HG03354 (cell line): ENCODE measurements around the gene VPS54.
A peak's percentile ranks its signal among the peaks of the same experiment; 100 is the strongest.

ENCODE experiments used
- ATAC-seq: cut with Tn5 transposase; IDR thresholded peaks from one replicate; pipeline ENCODE4 v1.9.1; 2021; ENCODE audit warnings: mild to moderate bottlenecking; ENCODE audit not compliant: unreplicated experiment, poor library complexity, severe bottlenecking

VPS54 gene

DNA sequence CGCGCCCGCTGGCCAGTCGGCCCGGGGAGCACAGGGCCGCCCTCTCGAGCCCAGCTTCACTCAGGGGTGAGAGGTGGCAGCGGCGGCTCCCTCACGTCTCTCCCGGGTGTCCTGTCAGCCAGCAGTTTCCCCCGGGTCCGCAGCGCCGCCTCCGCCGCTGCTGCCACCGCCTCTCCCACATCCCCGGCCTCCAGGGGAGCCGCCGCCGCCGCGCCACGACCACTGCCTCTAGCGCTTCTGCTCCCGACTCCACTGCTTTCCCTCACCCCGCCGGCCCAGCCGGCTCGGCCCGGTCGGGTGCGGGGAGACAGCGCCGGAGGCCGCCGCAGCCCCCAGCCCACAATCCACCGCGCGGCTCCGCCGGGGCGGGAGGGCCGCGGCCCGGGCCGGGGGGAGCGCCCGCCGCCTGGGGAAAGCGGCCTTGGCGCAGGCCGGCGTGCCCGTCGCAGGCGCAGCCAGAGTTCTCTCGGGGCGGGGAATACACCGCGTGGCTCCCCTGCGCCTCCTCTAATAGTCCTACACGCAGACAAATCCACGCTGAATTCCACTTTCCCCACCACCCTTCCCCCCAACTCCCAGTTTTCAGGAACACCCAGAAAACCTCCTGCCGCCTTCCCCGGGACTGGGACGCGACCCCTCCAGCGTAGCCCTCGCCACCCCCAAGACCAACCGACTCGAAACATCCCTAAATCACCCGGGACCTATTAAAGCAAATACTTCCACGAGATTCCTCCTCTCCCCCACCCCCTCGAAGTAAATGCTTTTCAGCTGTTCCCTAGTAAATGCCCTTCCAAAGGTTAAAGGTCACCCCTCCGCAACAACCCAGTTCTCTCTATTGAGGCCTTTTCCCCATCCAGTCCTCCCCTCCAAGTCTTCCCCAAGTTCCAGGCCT is at the start of gene VPS54:
Gene VPS54, minus strand, starts transcription at position 346 of the 892 bp plus-strand sequence. CDS start 35,429 bp downstream, outside the sequence.
- peak; percentile 75 for ATAC-seq

DNA sequence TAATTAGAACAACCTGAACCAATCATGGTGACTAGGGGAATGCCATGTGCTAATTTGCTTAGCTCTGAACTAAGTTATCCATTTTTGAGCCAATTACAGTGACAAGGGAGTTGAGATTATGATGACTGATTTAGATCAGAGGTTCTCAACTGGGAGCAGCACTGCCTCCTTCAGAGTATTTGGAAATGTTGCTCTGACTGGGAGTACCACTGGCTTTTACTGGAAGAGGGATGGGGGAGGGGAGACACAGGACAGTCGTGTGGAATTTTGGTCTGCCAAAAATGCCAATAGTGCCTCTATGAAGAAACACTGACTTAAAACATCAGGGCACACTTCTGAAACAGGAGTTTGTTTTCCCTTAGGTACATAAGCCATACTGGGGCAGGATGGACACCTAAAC is 48.1 kb upstream of the VPS54 start:
- no peak for ATAC-seq

GRCh38 chr2:64065516-64065915 is 46.3 kb upstream of the VPS54 start:
- ATAC-seq: no peak

DNA sequence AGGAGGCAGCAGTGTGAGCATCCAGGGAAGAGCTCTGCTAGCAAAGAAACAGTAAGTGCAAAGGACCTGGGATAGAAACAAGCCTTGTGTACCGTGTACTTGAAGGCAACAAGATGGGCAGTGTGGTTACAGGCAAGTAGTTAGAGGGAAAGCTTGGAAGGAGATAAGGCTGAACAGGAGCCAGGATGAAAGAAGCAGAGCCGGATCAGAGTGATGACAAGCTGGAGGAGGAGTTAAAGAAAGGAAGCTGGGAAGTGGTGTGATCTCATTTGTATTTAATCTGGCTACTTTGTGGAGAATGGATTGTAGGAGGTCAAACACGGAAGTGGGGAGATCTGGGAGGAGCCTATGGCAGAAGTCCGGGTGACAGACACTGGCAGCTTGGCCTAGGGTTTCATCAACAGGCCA is 44.7 kb upstream of the VPS54 start:
- ATAC-seq: no peak

DNA sequence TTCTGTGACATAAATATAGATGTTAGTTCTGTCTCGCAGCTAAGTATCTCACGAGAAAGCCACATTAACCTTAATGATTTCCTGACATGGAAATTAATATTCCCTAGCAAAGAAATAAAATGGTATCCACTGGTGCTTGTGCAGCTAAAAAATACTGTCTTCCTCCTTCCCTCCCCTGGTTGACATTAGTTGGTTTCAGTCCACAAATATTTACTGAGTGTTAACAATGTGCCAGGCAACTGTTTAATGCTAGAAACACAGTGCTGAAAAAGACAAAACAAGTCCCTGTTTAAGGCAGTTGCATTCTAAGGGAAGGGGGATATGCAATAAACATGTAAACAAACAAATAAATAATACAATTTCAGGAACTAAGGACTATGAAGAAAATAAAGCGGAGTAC is 44.2 kb upstream of the VPS54 start:
- no peak for ATAC-seq

GRCh38 chr2:64062840-64063239 is 43.6 kb upstream of the VPS54 start:
- no peak for ATAC-seq

DNA sequence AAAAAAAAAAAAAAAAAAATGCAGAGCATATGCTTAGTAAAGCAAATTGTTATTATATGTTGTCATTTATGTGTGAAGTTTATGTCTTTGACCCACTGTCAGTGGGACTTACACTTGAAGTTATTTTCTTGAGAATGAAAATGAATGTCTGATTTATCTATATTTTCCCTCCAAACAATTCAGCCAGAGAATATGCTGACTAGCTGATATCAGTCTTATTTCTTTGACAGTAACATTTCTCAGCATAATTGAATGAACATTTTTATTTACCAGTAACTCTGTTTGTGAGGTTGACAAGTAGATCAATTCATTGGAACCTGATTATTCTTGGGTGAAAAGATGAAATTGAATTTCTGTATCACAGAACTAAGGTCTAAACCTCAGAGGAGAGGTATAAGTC is 40.0 kb upstream of the VPS54 start:
- ATAC-seq: no peak

- no peak for ATAC-seq
Measured at GRCh38 chr2:64056021-64056420, 36.8 kb upstream of the VPS54 start.

- peak; percentile 64 for ATAC-seq
Measured at GRCh38 chr2:64054161-64054915, 35.1 kb upstream of the VPS54 start.

- ATAC-seq: no peak
Measured at GRCh38 chr2:64052463-64053241, 33.4 kb upstream of the VPS54 start.

DNA sequence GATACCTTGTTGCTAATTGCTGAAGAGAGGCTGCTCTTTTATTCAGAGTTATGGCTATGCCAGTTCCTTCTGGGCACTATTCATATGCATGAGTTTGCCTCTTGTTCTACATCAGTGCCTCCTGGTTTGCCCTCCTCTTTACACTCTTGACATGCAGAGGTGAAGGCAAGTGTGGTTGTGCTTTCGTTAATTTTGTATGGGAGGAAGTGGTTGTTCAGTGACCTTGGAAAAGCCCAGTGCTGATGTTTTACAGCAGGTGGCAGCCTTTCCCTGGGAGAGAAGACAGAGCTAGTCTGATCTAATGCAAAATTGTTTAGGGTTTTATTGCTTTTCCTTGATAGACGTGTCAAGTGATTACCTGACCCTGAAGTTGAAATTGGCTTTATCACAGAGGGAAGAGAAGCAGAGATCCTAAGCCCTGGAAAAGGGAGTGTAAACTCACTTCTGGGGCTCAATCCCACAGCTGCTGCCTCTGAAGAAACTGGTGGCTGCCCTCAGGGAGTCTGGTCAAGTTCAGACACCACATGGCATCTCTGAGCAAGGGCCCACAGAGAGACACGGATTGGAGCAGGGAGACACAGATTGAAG is 30.5 kb upstream of the VPS54 start:
- peak; percentile 77 for ATAC-seq

GRCh38 chr2:64045938-64046337 is 26.7 kb upstream of the VPS54 start:
- no peak for ATAC-seq

GRCh38 chr2:64040161-64040560 is 20.9 kb upstream of the VPS54 start:
- ATAC-seq: no peak

GRCh38 chr2:64036034-64036705 is 16.9 kb upstream of the VPS54 start:
- peak; percentile 99 for ATAC-seq

DNA sequence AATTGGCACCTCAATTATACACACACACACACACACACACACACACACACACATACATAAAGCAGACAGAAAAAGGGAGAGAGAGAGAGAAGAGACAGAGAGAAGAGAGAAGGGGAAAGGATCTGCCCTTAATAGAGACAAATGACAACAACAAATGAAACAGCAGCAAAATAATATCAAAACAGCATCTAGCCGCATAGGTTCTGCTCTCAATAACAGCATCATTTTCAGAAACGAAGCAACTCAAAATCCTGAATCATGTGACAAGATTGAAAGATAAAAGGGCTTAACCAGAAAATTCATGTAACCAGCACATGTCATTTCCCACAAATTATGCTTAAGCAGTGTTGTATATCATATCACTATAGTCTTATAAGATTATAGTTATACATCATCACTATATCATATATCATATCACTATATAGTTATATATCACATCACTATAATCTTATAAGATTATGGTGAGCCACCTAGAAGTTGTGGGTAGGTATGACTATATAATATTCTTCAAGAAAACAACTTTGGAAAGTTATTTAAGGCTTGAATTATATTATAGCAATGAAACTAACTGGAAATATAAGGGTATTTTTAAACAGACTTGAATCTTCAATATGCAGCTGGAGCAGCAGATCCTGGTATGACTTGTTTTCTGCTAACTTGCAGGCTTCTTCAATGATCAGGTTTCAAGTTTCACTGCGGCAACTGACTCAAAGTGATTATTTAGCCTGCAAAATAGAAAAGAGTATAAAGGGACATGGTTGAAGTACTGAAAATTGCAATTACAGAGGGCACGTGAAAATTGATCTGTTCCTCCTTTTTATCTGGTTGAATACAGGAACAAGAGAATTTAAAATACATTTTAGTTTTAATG is 16.1 kb upstream of the VPS54 start:
- ATAC-seq: no peak

DNA sequence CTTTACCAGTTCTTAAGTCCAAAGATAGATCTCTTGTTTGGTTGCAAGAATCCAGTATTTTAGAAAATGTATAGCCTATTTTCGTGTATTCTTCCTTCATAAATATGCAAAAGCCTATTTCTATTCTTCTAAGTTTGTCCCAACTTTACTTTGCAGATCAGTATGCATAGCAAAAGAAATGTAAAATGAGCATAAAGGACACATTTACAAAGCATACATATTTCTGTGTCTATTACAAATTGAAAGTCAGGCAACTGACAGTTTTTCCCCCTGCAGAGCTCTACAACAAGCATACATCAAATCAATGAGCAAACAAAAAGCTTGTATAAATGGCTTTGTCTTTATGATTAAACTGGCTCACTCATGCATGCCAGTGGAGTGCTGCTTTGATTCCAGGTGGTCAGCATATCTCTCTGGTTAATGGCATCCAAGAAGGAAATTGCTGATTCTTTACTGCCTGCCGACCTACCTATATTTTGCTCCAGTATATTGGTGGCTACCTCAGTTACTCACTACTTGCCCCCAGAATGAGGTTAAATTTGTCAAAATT is 10.0 kb upstream of the VPS54 start:
- ATAC-seq: no peak

- no peak for ATAC-seq
Measured at GRCh38 chr2:64025741-64026140, 6.5 kb upstream of the VPS54 start.

DNA sequence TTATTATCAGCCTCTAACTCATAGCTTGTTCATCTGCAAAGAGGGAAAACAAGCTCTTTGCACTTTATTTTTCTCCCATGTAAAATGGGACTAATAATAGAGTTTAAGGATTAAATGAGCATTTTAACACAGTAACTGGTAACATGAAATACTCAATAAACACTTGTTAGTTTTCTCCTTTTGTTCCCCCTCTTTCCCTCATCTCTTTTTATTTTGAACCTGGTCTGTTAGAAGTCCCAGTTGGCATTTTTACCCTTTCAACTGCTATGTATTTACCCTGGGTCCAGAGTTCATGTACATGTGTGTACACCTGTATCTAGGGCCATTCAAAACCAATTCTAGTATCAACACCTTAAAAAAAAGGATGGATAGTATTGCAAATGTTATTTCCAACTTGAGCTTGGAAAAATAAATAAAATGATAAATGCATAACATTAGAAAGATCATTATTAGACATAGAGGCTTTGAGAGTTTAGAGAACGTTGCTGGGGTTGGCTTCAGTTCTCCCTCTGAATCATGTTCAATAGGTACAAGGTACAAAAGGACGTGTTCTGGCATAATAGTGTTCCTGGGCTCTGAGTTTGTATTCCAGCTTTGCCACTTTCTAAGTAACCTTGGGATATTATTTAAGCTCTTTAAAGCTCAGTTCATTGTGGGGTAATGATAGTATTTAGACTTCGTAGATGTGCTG is 5.2 kb upstream of the VPS54 start:
- no peak for ATAC-seq
